ENCODE results near the gene CUX1. TPM values are rescaled to one million over a fixed set of nuclear protein-coding genes. Genes with fewer than 3 reads are reported as not detected.
A peak's percentile ranks its signal among the peaks of the same experiment; 100 is the strongest.

Gene CUX1
- total RNA-seq, 1 experiment from 2014 or later: 64.3 TPM

DNA sequence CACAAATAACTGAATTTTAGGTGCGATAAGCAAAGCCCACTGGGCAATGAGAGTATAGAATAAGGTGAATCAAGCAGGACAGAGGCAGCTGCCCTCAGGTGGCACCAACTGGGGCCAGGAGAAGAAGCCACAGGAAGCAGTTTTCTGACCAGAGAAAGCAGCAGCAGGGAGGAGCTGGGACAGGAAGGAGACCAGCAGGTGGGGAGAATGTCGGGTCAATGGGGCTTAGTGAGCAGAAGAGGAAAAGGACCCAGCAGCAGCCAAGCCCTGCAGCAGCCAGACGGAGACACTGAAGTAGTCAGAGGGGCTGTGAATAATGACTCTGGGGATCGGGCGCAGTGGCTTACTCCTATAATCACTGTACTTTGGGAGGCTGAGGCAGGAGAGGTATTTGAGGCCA lies 259.7 kb downstream of the CUX1 start (continued):
- TF ChIP-seq, protein P1, sequence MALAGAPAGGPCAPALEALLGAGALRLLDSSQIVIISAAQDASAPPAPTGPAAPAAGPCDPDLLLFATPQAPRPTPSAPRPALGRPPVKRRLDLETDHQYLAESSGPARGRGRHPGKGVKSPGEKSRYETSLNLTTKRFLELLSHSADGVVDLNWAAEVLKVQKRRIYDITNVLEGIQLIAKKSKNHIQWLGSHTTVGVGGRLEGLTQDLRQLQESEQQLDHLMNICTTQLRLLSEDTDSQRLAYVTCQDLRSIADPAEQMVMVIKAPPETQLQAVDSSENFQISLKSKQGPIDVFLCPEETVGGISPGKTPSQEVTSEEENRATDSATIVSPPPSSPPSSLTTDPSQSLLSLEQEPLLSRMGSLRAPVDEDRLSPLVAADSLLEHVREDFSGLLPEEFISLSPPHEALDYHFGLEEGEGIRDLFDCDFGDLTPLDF (CRISPR knock-in tag; IDR thresholded peaks at IDR 0.05): no peak
- no peak for TF ChIP-seq NR3C1 (CRISPR knock-in tag; conservative IDR thresholded peaks at IDR 0.05; ENCODE audit: low read depth)
- TF ChIP-seq, protein P2, sequence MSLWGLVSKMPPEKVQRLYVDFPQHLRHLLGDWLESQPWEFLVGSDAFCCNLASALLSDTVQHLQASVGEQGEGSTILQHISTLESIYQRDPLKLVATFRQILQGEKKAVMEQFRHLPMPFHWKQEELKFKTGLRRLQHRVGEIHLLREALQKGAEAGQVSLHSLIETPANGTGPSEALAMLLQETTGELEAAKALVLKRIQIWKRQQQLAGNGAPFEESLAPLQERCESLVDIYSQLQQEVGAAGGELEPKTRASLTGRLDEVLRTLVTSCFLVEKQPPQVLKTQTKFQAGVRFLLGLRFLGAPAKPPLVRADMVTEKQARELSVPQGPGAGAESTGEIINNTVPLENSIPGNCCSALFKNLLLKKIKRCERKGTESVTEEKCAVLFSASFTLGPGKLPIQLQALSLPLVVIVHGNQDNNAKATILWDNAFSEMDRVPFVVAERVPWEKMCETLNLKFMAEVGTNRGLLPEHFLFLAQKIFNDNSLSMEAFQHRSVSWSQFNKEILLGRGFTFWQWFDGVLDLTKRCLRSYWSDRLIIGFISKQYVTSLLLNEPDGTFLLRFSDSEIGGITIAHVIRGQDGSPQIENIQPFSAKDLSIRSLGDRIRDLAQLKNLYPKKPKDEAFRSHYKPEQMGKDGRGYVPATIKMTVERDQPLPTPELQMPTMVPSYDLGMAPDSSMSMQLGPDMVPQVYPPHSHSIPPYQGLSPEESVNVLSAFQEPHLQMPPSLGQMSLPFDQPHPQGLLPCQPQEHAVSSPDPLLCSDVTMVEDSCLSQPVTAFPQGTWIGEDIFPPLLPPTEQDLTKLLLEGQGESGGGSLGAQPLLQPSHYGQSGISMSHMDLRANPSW (CRISPR knock-in tag; conservative IDR thresholded peaks at IDR 0.05; ENCODE audit: low read depth): no peak
- no peak for TF ChIP-seq GTF2I (CRISPR knock-in tag; conservative IDR thresholded peaks at IDR 0.05)

DNA sequence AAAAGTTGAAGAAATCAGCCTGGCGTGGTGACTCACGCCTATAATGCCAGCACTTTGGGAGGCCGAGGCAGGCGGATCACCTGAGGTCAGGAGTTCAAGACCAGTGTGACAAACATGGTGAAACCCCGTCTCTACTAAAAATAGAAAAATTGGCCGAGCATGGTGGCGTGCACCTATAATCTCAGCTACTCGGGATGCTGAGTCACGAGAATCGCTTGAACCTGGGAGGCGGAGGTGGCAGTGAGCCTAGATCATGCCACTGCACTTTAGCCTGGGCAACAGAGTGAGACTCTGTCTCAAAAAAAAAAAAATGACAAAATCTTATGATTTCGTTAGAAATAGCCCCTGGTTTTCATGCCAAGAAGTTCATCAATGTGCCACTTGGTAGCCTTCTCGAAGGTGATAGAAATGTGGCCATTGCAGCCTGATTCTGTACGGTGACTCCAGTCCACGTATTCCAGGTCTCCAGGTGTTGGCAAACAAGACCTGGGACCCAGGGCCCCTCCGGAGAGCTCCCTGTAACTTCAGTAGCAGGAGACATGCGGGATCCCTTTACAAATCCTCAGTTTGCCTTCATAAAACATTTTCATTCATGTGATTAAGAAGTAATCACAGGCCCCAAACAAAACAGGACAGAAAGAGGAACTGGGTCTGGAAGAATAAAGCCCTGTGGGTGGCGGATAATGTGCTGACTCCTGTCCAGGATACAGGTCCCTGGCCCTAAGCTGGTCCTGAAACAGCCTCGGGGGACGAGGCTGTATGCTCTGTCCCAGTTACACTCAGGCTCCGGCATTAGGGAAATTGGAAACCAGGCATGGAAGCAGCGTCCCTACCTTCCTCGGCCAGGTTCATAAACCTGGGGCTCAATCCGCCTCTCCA lies 262.0 kb downstream of the CUX1 start:
- no peaks in the 10 kb centered on the region for H3K27me3 Mint-ChIP-seq (ENCODE audit: low read depth)
- peaks cover 44% of the 10 kb centered on the region for H3K4me1 Mint-ChIP-seq
- ChIA-PET POLR2A (interaction anchor here (0.6 to 1.1 kb wide), 2 partner anchors 8 to 62 kb away, joined by 4 read pairs; no protein-coding TSS in a partner anchor), CTCF (interaction anchor here (1.0 to 1.7 kb wide), 4 partner anchors 9 to 16 kb away, joined by 3 to 6 read pairs (median 3); no protein-coding TSS in a partner anchor)
- TF ChIP-seq ZNF121 (CRISPR knock-in tag; IDR thresholded peaks at IDR 0.05) (0 out of 2 replicates have a peak, but pooled peaks have one; percentile 2), TEAD1 (CRISPR knock-in tag; IDR thresholded peaks at IDR 0.05) (no peak)
- TF ChIP-seq, protein P3, sequence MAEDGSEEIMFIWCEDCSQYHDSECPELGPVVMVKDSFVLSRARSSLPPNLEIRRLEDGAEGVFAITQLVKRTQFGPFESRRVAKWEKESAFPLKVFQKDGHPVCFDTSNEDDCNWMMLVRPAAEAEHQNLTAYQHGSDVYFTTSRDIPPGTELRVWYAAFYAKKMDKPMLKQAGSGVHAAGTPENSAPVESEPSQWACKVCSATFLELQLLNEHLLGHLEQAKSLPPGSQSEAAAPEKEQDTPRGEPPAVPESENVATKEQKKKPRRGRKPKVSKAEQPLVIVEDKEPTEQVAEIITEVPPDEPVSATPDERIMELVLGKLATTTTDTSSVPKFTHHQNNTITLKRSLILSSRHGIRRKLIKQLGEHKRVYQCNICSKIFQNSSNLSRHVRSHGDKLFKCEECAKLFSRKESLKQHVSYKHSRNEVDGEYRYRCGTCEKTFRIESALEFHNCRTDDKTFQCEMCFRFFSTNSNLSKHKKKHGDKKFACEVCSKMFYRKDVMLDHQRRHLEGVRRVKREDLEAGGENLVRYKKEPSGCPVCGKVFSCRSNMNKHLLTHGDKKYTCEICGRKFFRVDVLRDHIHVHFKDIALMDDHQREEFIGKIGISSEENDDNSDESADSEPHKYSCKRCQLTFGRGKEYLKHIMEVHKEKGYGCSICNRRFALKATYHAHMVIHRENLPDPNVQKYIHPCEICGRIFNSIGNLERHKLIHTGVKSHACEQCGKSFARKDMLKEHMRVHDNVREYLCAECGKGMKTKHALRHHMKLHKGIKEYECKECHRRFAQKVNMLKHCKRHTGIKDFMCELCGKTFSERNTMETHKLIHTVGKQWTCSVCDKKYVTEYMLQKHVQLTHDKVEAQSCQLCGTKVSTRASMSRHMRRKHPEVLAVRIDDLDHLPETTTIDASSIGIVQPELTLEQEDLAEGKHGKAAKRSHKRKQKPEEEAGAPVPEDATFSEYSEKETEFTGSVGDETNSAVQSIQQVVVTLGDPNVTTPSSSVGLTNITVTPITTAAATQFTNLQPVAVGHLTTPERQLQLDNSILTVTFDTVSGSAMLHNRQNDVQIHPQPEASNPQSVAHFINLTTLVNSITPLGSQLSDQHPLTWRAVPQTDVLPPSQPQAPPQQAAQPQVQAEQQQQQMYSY (CRISPR knock-in tag; IDR thresholded peaks at IDR 0.05): peak; percentile 95
- peaks cover 11% of the 10 kb centered on the region for H3K9me3 Mint-ChIP-seq
- H3K36me3 Mint-ChIP-seq: peaks cover 30% of the 10 kb centered on the region
- no peak overlapping the region for H3K4me3 Mint-ChIP-seq
- peak overlapping the region; percentile 64 for H3K27ac Mint-ChIP-seq
- peak; percentile 26 for DNase-seq (ENCODE audit: low spot score)
- peak; percentile 51 for ATAC-seq

DNA sequence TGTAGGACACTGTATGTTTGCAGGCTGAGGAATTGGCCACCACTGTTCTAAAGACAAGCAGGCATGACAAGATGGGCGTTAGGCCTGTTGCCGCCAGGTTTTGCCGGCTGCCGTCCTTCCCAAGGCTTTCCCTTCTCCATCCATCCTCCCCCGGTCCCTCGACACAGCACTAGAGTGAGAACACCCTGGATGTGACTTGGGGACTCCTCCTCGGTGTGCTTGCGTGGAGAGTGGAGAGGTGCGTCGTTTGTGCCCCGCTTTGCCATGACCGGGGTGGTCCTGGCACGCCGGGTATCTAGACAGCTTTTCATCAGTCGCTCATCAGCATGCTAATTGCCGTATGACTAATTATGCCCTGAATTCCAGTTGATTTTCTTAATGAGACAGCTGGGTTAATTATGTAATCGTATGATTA lies 262.6 kb downstream of the CUX1 start:
- CTCF ChIA-PET: interaction anchor here (1.0 to 1.7 kb wide), 4 partner anchors 10 to 16 kb away, joined by 3 to 6 read pairs (median 3); no protein-coding TSS in a partner anchor
- H3K27ac Mint-ChIP-seq: peak overlapping the region; percentile 59
- ATAC-seq: peak; percentile 6; the same call in 1 of the 2 replicates

More for the DNA sequence above, 262.6 kb downstream of the CUX1 start:
- TF ChIP-seq HMGA2 (CRISPR knock-in tag; IDR thresholded peaks at IDR 0.05) (no peak), GTF2I (CRISPR knock-in tag; conservative IDR thresholded peaks at IDR 0.05) (no peak)
- TF ChIP-seq, protein P4, sequence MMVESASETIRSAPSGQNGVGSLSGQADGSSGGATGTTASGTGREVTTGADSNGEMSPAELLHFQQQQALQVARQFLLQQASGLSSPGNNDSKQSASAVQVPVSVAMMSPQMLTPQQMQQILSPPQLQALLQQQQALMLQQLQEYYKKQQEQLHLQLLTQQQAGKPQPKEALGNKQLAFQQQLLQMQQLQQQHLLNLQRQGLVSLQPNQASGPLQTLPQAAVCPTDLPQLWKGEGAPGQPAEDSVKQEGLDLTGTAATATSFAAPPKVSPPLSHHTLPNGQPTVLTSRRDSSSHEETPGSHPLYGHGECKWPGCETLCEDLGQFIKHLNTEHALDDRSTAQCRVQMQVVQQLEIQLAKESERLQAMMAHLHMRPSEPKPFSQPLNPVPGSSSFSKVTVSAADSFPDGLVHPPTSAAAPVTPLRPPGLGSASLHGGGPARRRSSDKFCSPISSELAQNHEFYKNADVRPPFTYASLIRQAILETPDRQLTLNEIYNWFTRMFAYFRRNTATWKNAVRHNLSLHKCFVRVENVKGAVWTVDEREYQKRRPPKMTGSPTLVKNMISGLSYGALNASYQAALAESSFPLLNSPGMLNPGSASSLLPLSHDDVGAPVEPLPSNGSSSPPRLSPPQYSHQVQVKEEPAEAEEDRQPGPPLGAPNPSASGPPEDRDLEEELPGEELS (CRISPR knock-in tag; IDR thresholded peaks at IDR 0.05): 0 out of 2 replicates have a peak, but pooled peaks have one; percentile 29
- TF ChIP-seq, protein P1 (CRISPR knock-in tag; IDR thresholded peaks at IDR 0.05): no peak
- TF ChIP-seq, protein P3 (CRISPR knock-in tag; IDR thresholded peaks at IDR 0.05): peak; percentile 58; the same call in 1 of the 2 replicates
- TF ChIP-seq, protein P5, sequence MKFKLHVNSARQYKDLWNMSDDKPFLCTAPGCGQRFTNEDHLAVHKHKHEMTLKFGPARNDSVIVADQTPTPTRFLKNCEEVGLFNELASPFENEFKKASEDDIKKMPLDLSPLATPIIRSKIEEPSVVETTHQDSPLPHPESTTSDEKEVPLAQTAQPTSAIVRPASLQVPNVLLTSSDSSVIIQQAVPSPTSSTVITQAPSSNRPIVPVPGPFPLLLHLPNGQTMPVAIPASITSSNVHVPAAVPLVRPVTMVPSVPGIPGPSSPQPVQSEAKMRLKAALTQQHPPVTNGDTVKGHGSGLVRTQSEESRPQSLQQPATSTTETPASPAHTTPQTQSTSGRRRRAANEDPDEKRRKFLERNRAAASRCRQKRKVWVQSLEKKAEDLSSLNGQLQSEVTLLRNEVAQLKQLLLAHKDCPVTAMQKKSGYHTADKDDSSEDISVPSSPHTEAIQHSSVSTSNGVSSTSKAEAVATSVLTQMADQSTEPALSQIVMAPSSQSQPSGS (CRISPR knock-in tag; IDR thresholded peaks at IDR 0.05; ENCODE audit: borderline replicate concordance, low read depth): no peak
- POLR2A ChIA-PET: interaction anchor here (0.6 kb wide), 1 partner anchor 8 kb away, joined by 4 read pairs; no protein-coding TSS in a partner anchor
- Mint-ChIP-seq H3K4me3 (no peak overlapping the region), H3K36me3 (peaks cover 35% of the 10 kb centered on the region), H3K4me1 (peaks cover 44% of the 10 kb centered on the region), H3K27me3 (ENCODE audit: low read depth) (no peaks in the 10 kb centered on the region), H3K9me3 (peaks cover 15% of the 10 kb centered on the region)
- DNase-seq (ENCODE audit: low spot score): no peak
